GM19395 (cell line): Measurements from ENCODE around the gene NREP.
"Not testable (repeated sequence)": the region's sequence is repeated elsewhere in the genome, so short reads cannot be mapped to it uniquely, and the experiment has no call there.

Experiments
- ATAC-seq: cut with Tn5 transposase; IDR thresholded peaks from one replicate; pipeline ENCODE4 v1.9.1; 2021; ENCODE audit warnings: mild to moderate bottlenecking, moderate library complexity; ENCODE audit not compliant: unreplicated experiment

NREP gene

DNA sequence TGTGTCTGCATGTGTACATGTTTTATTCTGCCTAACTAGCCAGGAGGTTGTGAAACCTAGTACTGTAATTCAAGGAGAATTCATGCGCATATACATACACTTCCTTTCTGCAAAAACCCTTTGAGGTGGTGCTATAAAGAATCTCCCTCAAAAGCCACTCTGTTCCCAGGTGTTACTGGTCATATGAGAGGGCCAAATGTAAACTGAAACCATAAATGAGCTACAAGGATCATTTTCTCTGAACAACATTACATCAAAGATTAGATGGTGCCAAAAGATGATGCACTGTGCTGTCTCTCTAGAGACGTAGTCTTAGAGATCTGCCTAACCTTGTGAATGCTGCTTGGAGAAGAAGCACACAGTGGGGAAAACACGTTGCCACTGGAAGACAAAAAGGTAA lies 15.7 kb downstream of the NREP start:
- ATAC-seq: peak; percentile 62

DNA sequence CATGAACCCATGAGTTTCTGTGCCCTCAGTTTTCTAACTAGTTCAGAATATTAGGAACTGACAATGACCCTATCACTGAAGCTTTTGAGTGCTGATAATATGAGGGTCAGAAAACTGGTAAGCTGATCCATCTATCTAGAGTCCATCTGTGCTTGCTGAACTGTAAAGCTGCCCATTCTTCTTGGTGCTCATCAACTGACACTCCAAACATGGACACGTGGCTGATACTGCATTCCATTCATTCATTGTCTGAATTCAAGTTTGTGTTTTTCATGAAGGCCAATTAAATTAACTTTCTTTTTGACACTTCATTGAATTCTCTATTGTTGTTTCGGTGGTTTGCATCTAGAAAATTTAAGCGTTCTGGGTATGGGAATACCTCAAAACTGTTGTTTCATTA lies 17.6 kb downstream of the NREP start:
- no peak for ATAC-seq

DNA sequence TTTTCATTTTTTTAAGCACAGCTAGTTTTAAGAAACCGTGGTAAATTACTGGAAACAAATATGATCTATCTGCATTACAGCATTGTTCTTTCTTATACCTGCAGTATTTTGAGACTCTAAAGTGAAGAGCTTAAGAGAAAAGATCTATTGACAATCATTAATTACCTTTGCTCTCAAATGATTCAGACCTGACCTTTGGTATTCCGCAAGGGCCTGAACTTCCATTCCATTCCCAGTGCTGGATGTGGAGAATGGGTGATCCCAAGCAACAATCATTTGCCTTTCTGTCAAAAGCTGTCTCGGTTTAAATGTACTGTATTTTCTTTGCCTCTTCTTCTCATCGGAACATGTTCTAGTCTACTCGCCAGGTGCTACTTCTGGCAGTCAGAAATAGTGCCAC lies 18.9 kb downstream of the NREP start:
- no peak for ATAC-seq

DNA sequence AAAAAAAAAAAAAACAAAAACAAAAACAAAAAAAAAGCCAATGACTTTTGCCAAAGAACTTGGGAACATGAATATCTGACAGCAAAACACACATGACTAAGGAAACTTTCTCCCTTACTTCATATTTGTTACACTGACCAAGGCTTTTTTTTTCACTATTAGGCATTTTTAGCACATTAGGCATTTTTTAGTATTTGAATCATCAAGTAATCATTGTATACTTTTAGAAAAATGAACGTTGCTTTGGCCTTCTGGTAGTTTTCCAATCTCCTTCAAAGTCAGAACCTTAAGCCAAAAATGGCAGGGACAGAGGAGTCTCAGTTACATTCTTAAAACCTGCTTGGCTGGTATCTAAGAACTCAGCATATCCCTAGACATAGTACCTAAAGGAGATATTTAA lies 19.3 kb downstream of the NREP start:
- no peak for ATAC-seq

GRCh38 chr5:111735583-111736270 lies 21.3 kb downstream of the NREP start:
- ATAC-seq: no peak

DNA sequence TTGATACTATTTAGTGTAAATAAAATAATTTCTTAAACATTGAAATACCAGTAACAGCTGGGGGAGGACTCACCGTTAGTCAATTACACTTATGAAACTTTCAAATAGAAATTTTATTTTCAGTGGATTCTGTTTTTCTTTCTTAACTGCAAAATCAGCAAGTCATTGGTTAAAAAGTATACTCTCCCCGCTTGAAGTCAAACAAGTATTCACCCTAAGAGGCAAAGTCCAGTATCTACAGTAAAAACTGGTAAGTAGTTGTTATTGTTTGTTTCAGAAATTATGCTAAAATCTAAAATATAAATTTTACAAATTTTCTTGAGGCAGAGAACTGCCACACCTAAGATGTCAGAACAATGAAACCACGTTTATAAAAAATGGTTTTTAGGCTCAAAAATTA lies 22.4 kb downstream of the NREP start:
- ATAC-seq: no peak

DNA sequence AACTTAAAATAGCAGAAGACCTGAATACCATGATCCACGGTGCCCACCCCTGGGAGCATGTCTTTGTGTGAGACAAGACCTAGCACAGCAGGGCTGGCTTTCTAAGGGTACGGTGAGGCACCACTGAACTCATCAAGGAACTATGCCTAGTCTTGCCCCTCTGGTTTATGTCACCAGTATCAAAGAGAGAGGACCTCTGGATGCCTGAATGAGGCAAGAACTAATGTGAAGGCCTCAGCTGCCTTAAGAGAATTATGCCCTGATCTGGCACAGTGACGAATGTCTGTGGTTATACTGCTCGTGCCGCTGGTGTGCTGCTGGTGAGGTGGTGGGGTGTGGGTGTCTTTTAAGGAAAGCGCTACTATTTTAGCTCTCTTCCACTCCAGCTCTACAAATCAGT lies 23.0 kb downstream of the NREP start:
- ATAC-seq: no peak

DNA sequence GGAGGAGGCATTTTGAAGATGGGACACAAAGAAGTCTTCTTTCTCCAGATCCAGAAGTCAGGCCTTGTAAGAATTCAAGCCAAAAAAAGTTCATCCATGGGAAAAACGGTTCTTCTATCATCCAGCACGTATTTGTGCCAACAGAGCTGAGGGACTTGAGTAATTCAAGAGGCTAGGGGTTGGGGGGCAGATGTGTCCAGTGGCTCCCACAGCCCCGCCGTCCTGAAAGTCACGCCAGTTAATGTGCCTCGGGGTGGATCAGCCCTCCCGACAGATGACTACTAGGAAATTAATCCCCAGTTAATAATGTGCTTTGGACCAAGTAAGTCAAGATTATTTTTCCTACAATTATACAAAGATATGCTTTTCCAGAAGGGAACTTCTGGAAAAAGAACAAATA lies 23.4 kb downstream of the NREP start:
- ATAC-seq: no peak

DNA sequence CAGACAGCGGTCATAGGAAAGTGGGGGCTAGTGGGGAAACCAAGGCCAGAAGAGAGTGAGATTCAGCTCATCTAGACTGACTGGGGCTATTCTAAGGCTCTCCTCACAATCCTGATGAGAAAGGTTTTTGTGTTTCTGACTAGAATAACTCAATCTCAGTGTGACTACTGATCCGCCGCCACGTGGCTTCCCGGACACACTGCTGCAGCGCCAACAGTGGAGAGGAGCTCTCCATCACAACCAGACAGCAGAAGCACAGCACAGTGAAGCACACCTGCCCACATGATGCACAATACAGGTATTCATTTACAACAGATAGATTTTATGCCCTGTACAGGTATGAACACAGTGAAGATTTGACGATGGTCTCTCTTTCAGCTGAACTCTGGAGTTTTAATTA lies 25.4 kb downstream of the NREP start:
- ATAC-seq: no peak

DNA sequence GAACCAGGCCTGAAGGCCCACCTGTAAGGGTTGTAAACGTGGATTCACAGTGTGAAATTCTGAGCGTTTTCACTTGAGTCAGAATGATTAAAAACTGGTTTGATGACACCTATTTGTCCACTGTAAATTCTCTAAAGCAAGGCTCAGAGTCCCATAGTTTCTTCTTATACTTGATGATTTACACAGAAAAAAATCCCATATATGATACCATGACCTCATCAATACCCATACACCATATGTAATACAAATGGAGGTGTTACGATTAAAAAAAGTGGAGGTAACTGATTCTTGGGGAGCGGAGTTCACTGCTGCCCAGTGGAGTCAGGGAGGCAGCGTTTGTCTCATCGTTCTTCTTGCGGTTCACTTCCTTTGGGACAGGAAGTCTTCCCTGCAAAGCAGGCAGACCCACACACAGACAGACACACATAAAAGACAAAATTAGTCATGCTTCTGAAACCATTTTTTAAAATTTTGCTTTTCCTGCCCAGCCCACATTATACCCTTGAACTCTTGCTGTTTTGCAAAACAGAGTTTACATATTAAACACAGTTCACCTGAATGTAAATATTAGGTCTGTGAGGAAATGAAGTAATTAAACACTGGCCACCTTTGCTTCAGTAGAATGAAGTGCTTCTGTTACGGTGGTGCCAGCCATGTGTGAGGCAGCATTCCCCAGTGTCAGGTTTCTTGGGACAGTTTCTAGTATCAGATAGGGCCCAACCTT lies 26.2 kb downstream of the NREP start:
- no peak for ATAC-seq

- ATAC-seq: no peak
Measured at GRCh38 chr5:111728941-111729340, 28.1 kb downstream of the NREP start.

- ATAC-seq: no peak
Measured at GRCh38 chr5:111726986-111727385, 30.0 kb downstream of the NREP start.

DNA sequence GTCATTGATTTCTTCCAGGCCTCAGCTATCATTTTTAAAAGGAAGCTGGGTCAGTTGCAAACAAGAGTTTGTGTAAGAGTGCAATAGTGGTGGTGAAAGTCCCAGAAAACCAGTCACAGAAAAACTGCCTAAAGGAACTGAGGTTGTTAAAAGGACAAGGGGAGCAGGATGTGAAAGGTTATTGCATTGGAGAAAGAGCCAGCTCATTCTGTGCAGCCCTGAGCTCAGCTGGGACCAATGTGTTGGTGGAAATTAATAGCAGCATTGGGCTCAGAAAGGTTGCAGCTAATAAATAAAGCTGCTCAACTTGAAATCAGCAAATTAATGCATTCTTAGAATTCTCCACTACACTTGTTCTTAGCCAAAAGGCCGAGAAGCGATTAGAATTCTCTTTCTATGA lies 34.9 kb downstream of the NREP start:
- ATAC-seq: no peak

DNA sequence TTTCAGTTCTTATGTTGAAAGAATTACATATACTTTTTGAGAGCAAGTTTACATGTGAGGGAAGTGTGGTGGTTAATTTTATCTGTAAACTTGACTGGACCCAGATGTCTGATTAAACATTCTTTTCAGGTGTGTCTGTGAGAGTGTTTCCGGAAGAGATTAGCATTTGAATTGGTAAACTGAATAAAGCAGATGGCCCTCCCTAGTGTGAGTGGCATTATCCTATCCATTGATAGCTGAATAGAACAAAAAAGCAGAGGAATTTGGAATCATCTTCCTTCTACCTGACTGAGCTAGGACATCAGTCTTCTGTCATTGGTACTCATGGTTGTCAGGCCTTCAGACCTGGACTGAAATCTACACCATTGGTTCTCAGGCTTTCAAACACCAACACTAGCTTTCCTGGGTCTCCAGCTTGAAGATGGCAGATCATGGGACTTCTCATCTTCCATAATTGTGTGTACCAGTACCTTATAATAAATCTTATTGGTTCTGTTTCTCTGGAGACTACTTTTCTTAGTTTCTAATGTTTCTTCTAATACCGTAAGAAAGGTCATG lies 36.6 kb downstream of the NREP start:
- no peak for ATAC-seq

DNA sequence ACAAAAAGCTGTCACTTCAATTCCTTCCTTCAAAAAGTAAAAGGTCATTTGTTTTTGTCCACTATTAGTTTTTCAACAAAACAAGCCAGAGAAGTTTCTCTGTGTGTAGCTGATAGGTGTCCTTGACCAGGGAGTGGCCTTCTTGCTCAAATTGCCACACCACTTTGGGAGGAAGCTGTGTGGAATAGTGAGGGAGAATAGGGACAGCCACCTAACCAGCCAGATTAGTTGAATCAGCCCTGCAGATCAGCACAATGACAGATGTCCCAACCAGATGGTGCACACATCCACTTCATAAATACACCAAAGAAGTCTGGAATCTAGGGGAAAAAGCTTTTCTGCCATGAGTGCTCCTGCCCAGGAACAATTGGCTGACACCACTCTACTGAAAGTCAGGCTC lies 37.2 kb downstream of the NREP start:
- ATAC-seq: no peak

DNA sequence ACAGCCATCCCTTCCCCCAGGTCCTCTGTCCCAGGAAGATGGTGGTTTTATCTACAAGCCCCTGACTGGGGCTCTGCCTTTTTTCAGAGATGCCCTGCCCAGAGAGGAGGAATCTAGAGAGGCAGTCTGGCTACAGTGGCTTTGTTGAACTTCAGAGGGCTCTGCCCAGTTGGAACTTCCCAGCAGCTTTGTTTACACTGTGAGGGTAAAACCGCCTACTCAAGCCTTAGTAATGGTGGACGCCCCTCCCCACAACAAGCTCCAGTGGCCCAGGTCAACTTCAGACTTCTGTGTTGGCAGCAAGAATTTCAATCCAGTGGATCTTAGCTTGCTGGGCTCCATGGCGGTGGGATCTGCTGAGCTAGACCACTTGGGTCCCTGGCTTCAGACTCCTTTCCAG lies 40.2 kb downstream of the NREP start:
- not testable (repeated sequence) for ATAC-seq

DNA sequence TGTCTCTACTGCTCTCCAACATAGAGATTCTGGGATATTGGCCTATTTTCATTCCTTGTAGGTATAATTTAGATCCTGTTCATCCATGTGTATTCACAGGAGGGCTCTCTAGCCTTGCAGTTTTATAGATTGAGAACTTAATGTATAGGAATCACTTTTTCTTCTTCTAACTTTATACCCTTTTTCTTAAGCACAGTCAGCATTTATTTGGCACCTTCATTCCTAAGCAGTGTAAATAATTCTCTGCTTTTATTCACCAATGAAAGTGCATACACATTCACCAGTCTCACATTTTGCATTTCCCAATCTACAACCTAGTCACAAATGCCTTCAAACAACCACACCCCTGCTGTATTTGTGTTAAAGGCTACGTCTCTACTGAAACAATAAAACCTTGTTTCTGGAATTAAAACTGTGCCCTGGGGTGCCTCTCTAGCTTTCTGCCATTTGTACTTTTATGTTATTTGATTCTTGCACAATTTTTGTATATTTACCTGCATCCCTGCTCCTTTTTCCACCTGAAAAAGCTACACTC lies 49.3 kb downstream of the NREP start:
- ATAC-seq: no peak

DNA sequence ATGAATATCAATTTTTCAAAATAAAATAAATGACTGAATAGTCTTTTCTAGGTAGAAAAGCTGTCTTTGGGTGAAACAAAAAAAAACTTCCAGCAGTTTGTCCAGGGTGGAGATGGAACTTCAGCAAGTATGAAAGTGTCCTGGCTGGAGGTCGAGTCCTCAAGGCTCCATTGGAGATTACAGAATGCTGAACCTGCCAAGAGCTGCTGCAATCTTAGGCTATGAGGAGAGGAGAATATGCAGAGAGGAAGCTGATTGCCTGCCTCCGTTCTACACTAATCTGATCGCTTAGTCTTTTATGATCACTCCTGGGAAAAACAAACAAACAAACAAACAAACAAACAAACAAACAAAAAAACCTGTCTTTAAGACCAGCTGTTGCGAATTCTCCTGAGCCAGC lies 50.6 kb downstream of the NREP start:
- ATAC-seq: no peak

GRCh38 chr5:111704452-111705085 lies 52.4 kb downstream of the NREP start:
- ATAC-seq: no peak

- ATAC-seq: peak; percentile 98
Measured at GRCh38 chr5:111703662-111704061, 53.3 kb downstream of the NREP start.

GRCh38 chr5:111699976-111700375 lies 57.0 kb downstream of the NREP start:
- no peak for ATAC-seq

GRCh38 chr5:111699324-111699723 lies 57.7 kb downstream of the NREP start:
- ATAC-seq: no peak
